GM21423 (cell line): Measurements from ENCODE around the gene SIN3A.
"Not testable (repeated sequence)": the region's sequence is repeated elsewhere in the genome, so short reads cannot be mapped to it uniquely, and the experiment has no call there.

ENCODE experiments used
- ATAC-seq: cut with Tn5 transposase; IDR thresholded peaks from one replicate; pipeline ENCODE4 v1.9.1; 2021; ENCODE audit warnings: mild to moderate bottlenecking, moderate library complexity; ENCODE audit not compliant: unreplicated experiment

The SIN3A gene

DNA sequence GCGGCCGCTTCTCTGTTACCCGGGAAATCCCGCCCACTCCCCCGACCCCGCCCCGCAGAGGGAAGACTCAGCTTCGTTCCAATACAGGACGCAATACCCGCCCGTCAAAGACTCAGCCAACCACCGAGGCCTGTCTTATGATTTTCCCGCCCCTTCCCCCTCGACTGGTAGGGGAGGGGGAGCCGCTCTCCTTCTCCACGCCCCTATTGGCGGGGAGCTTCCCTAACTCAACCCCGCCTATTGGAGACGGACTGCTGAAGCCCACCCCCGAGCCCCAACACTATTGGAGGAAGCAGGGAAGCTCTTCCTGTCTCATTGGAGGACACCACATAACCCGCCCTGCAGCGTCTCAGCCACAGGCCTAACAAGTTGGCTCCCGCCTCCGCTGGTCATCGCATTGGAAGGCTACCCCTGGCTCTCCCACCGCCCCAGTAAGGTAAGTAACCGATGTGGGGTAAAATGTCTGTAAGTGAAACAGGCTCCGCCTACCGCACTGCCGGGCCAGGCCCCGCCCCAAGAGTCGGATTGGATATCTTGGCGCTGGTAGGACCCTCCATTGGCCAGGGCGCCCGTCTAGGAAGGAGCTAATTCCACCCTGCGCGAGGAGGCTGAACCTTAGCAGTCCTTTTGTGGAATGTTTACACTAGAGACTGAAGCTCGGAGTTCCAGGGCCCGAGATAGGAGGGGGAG, at the start of gene SIN3A:
Gene SIN3A (minus strand): TSS at position 17 of the 690 bp plus-strand sequence. CDS start 21,315 bp downstream, outside the sequence.
- peak; percentile 35 for ATAC-seq

DNA sequence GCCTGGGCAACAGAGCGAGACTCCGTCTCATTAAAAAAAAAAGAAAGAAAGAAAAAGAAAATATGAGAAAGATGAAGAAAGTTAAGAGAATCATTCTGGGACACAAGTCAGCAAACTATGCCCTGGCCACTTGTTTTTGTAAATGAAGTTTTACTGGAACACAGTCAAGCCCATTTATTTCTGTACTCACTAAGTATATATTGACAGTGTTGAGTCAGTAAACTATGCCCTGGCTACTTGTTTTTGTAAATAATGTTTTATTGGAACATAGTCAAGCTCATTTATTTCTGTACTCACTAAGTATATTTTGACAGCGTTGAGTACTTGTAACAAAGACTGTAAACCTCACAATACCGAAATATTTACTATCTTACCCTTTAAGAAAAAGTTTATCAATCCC, 42.2 kb upstream of the SIN3A start:
- no peak for ATAC-seq

DNA sequence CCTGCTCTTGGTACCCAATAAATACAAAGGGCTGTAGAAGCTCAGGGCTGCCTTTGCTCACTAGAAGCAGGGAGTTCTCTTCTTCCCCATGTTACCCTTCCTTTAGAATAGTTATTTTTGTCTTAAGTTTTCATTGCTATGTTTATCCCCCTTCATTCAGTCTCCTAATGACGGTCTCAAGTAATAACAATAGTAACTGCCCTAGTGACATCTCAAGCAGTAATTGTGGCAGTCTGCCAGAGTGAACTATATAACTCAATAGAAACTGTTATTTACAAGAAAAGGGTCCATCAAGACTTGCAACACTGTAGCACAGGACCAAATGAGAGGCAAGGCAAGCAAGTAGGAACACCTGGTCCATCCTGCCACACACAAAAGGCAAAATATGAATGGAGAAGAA, 32.5 kb upstream of the SIN3A start:
- no peak for ATAC-seq

DNA sequence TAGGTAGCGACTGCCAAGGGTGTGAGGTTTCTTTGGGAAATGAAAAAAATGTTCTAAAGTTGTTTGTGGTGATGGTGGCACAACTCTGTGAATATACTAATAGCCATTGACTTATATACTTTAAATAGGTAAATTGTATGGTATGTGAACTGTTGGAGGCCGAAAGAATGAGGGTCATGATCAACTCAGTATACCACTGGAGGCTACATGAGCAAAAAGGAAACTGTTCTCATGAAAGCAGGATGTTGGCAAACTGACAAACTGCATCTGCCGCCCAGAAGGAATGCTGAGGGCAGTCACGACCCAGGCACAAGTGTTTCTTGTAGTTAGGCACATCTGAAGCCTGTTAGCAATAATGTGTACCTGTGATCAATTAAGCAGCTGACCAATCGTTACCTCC, 32.1 kb upstream of the SIN3A start:
- not testable (repeated sequence) for ATAC-seq

DNA sequence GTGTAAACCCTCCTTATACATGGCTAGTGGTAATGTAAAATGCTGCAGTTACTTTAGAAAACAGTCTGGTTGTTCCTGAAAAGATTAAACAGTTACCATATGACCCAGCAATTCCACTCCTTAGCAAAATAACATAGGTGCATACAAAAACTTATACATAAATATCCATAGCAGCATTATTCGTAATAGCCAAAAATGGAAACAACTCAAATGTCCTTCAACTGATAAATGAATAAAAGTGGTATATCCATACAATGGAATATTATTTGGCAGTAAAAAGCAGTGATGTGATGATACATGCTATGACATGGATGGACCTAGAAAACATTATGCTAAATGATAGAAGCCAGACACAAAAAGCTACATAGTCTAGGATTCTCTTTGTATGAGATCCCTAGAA, 31.6 kb upstream of the SIN3A start:
- ATAC-seq = no peak

DNA sequence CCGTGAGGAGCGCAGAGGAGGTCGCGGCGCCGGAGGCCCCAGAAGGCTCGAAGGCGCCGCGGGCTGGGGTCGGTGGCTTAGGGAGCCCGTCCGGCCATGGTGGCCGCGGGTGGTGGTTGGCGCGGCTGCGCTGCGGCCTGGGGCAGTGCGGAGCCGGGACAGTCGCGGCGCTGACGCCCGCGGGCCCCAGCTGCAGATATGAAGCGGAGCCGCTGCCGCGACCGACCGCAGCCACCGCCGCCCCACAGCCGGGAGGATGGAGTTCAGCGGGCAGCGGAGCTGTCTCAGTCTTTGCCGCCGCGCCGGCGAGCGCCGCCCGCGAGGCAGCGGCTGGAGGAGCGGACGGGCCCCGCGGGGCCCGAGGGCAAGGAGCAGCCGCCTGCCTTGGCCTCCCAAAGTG, 29.0 kb upstream of the SIN3A start:
- not testable (repeated sequence) for ATAC-seq

DNA sequence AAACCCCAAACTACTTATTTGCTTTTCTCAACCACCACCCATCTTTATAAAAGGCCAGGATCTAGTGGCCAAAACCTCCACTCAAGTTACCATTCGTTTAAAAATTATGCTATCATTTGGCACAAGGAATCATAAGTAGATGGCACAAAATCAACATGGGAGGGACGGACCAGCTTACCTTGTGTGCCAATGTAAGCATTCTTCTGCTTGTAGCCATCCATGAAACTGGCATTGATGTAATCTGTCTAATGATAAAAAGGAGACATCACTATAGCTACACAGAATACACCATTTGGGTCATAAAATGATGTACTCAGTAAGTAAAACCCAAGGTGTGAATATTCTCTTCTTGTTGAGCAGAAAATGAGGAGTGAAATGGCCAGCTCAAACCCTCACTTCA, 28.2 kb upstream of the SIN3A start:
- no peak for ATAC-seq

DNA sequence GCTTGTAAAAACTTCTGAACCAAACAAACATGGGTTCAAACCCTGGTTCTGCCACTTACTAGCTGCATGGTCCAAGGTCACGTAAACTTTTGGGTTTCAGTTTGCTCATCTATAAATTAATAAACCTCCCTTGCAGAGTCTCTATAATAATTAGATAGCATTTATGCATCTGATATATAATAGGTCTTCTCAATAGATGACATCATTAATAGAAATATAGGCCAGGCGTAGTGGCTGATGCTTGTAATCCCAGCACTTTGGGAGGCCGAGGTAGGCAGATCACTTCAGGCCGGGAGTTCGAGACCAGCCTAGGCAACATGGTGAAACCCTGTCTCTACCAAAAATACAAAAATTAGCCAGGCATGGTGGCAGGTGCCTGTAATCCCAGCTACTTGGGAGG, 25.6 kb upstream of the SIN3A start:
- ATAC-seq = not testable (repeated sequence)

DNA sequence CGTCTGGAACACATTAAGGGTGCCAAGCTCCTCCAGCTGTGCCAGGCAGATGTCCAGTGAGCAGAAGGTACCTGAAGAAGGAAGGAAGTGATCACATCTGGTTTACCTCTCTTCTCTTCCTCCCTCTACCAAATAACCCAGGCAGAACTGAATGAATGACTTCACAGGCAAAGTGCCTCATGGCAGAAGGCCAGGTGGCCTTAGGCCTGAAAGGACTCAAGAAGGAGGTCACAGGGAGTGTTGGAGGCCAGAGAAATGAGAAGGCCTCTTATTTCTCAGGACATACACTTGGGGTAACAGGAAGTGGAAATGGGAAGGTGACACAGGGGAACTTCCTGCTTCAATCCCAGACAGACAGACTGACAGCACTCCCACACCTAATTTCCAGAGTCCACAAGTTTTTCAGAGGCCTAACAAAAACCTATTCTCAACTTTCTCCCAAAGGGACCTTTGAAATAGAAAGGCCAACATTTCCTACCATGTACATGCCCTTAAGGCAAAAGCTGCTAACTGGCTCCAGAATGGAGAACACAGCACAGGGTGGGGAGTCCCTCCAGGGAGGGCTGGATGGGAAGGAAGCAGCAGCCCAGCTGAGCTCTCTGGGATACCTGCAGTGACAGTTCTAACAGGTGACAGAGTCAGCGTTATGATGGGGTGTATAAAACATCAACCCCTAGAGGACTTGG, 17.6 kb upstream of the SIN3A start:
- ATAC-seq = no peak

DNA sequence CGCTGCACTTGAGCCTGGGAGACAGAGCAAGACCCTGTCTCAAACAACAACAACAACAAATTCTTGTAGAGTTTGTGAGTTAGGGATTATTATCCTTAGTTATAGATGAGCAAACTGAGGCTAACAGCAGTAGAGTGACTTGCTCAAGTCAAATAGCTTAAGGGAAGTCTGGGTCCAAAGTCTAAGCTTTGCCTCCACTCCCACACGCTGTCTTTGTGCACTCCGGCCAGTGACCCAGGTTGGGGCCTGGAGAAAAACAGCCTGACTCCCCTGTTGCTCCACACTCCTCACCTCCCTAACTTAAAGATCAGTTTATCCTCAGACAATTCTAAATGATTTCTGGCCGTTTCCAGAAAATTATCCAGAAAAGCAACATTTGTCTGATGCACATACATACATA, 9.2 kb upstream of the SIN3A start:
- ATAC-seq = no peak

DNA sequence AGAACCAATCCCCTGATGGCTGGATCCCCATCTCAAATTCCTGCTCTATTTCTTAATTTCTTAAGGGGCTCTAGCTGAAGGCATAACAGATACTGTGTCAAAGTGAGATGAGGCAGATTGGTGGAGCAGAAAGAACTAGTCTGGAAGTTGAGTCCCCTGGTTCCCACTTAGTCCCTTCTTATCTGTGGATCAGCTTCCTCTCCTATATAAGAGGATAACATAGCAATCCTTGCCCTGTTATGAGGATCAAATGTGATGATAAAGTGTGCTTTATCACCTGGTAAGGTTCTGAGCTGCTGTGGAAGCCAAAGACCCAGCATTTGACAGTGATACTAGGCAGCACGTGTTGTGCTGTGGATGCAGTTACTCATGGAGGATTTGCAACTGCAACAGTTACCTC, 8.1 kb upstream of the SIN3A start:
- ATAC-seq = no peak

DNA sequence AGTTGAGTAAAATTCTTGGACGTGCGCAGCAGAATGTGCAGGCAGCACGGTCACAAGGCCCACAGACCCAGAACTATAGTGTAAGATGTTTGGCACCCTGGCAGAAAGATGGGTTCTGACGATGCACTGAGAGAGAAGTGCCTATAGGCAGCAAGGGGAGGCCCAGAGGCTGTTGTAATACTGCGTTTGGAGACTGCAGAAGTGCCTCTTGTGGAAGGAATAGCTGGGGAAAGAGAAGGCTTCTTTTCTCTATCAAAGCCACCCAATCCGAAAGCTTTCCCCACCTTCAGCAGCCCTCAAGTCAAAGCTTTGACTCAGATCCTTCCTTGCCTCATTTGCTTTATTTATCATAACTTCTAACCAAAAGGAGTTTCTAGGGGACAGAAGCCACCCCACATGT, 5.2 kb upstream of the SIN3A start:
- ATAC-seq = no peak

DNA sequence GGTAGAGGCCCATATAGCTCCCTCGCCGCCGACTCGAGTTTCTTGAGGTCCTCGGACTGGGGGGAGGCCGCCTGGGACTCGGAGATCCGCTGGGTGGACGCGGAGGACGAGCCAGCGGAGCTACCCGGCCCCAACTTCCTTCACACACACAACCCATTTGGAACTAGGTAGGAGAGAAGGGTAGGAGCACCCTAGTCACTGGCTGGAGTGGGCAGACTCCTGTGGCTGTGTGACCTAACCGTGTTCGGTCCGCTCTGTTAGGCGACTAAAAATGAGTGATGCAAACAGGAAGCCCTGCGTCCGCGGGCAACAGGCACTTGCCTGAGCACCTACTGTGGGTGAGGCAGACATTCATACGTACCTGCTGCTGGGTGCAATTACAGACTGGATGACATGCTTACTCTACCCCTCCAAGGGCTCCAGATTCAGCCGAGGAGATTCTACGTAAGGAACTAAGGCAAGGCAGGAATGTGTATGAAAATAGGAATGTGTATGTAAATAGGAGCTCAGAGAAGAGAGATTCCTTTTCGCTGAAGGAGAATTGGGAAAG, 4.6 kb upstream of the SIN3A start:
- no peak for ATAC-seq

DNA sequence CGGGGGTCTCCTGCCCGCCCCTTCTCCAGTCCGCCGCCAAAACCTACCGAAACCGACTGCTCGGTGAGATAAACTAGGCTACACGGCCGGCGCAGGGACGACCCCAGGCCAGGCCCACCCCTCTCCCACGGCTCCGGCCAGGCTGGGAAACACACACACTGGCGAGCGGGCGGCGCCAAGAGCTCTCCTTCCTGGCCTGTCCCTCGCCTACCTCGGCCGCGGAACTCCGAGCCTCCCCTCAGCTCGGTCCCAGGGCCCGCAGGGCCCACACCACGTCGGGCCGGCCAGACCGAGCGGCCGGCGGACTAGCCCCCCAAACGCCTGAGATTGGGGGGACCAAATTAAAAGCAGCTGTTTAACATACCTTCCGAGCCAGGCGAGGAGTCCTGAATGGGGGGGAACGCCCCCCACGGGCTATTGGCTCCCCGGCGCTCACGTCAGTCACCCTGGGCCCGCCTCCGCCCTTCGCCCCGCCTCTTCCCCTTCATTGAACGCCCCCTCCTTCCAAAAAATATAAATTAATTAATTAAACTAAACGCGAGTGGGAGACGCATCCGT, 4.0 kb upstream of the SIN3A start:
- no peak for ATAC-seq

DNA sequence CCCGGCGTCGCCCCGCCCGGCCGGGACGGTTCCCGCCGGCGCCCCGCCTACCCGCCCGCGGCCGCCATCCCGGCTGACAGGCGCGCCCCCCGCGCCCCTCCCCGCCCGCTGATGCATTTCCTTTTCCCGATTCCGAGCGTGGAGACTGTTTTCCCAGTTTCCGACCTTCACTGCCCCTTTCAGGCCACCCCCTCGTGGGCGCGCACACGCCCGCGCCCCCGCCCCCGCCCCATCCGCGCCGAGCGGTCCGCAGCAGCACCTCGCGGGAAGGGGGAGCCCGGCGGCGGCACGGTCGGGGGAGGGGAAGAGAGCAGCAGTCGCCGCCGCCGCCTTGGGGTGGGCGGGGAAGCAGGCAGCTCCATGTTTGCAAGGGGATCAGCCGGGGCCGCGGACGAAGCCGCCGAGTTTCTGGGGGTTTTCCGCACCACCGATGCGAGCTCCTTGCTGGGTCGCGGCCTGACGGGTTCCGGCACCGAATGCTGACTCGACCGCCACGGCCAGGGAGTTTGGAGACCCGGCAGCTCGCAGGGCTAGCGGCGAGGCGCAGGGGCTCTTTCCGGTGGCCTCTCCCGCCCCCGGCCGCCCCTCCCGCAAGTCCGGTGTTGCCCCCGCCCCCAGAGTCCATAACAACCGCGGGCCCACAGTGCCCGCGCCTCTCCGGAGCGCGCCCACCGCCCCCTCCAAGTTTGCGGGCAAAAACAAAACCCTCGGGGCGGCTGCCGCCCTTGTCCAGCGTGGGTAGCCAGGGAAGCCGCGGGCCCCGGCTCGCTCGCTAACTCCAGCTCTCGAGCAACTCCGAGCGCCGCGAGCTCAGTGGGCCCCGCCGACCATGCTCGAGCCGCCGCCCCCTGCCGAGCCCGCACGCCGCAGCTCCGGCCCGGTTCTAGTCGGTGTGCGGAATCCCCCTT, 3.2 kb upstream of the SIN3A start:
- ATAC-seq = no peak

DNA sequence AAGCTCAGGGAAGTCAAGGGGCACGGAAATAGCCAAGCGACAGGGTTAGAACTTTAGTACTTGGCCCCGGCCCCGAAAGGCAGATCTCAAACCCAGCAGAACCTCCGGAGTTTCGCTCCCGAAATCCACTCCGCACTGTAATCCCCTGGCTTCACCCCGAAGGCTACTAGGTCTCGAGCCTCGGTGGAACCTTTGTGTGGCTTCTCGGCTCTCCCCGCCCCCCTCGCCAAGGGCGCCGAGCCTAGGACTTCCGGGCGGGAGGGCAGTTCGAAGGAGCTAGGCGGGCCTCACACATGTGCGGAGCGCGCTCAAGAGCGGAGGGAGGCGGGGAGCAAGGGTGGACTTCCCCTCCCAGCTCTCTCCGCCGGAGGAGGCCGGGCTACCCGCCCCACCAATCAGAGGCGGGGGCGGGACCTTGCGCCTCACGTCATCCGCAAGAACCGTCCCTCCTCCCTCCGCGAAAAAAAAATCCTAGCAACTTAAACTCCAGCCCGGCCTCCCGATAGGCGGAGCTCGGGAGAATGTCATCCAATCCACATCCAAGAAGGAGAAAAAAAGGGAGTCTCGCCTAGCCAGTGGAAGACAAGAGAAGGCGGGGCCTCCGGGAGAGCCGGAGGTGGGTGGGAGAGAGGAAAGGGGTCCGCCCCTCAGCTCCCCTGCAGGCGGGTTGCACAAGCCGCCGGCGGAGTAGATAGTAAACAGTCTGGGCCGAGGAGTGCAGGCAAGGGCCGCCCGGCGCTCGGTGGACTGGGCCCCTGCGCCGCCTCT, 2.4 kb upstream of the SIN3A start:
- ATAC-seq = peak; percentile 30

DNA sequence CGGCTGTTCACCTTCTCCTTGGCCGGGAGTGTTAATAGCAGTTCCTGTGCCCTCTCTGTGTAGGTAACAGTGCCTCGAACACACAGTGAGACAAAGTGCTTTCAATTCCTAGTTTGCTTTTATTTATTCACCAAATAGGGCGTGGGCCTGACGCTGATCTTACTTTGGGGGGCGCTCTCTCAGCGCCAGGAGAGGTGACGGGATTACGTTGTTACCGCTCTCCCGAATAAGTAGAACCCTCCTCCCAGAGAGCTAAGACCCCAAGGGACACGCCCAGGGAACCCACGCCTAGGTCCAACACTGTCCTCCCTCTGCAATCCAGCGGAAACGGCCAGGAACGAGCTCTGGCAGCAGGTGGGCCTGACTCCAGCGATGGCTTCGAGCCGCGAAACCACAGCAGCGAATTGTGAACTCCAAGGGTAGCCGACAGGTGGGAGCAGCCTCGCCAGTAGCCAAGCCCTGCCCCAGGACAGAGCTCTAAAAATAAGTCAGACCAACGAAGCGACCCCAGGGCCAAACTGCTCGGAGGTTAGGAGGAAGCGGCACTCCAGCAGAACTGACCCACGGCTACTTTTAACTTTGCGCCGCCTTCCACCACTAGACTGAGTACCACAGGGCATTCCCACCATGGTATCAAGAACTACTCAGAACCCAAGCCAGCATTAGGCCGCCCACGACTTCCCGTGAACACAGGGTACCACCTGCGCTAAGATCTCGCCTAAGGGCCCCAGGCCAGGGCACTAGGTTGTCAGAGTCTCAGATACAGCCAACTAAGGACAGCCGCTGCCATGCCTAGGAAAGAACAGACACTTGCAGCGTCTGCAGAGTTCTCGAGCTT, 1.6 kb upstream of the SIN3A start:
- no peak for ATAC-seq

DNA sequence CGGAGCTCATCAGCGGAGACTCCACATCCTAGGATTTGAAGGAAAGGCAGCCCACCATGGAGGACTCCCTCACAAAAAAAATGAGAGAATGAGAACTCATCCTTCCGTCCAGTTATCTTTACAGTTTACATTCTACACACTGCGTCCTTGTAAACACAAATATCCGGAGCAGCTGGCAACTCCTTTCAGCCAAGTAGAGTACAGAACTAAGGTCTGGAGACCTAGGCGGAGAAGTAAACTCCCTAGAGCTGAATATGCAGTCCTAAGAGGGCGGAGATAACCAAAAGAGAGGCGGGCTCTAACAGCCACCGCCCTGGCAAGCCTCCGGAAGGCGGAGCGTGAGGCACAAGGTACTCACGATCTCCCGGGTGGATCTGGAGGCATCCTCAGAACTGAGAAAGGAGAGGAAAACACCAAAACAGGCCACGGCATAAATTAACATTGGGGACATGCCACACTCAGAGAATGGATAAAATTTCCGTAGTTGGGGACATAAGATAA, 924 bp upstream of the SIN3A start:
- no peak for ATAC-seq

DNA sequence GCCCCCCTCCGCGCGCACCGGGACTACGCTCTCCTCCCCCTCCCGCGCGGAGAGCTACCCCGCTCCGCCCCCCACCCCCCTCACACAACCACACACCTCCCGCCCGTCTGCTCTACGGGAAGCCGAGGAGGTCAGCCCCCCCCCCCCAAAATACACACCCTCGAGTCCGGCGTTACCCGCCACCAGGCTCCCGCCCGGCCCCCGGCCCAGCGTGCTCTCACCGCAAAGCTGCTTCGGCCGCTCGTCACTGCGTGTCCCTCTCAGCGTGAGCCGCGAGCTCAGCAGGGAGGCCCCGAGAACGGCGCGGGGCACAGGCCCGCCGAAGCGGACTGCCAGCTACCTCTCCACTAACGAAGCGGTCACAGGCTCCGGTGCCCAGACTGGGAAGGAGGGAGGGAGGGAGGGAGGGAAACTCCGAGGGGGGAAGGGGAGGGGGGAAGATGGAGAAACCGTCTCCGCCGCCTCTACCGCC, 252 bp downstream of the SIN3A start:
- no peak for ATAC-seq
